Liver (tissue), 9 donors: Measurements from ENCODE around the gene MTSS2. TPM values are rescaled to one million over a fixed set of nuclear protein-coding genes. Genes with fewer than 3 reads are reported as not detected.

Experiments
- DNase-seq: peaks from one replicate; pipeline ENCODE4 v3.0.0-alpha.2; 2017; ENCODE audit warnings: low spot score
- H3K27ac ChIP-seq, 2 donors: one replicate each; pipeline ENCODE4 v1.7.0; 2013; ENCODE audit warnings: inconsistent platforms in 2 of 2, low read length in 2 of 2, control low read depth in 1 of 2, low read depth in 1 of 2, mild to moderate bottlenecking in 1 of 2
- H3K27me3 ChIP-seq, 4 donors: one replicate each; pipeline versions ENCODE4 v1.6.1 to v1.7.0; 2013; ENCODE audit warnings: low read length in 3 of 4, inconsistent platforms in 1 of 4, mild to moderate bottlenecking in 1 of 4, moderate library complexity in 1 of 4; ENCODE audit not compliant: control insufficient read depth in 4 of 4, insufficient read depth in 4 of 4
- H3K36me3 ChIP-seq, 4 donors: one replicate each; pipeline versions ENCODE4 v1.6.1 to v1.7.0; 2013; ENCODE audit warnings: low read length in 3 of 4, mild to moderate bottlenecking in 3 of 4, low read depth in 1 of 4, moderate library complexity in 1 of 4; ENCODE audit not compliant: control insufficient read depth in 4 of 4, insufficient read depth in 3 of 4
- H3K4me1 ChIP-seq, 4 donors: one replicate each; pipeline versions ENCODE4 v1.6.1 to v1.7.0; 2013; ENCODE audit warnings: low read length in 3 of 4, mild to moderate bottlenecking in 3 of 4, moderate library complexity in 1 of 4; ENCODE audit not compliant: control insufficient read depth in 4 of 4, insufficient read depth in 4 of 4
- H3K4me3 ChIP-seq, 3 donors: one replicate each; pipeline versions ENCODE4 v1.6.1 to v1.7.0; 2013; ENCODE audit warnings: low read length in 3 of 3, control low read depth in 1 of 3, low read depth in 1 of 3, mild to moderate bottlenecking in 1 of 3
- H3K9ac ChIP-seq, 2 donors: one replicate each; pipeline ENCODE4 v1.7.0; 2013; ENCODE audit warnings: low read length in 2 of 2, mild to moderate bottlenecking in 2 of 2, moderate library complexity in 2 of 2, control low read depth in 1 of 2, low read depth in 1 of 2
- H3K9me3 ChIP-seq, 4 donors: one replicate each; pipeline versions ENCODE4 v1.6.1 to v1.7.0; 2013; ENCODE audit warnings: low read length in 3 of 4; ENCODE audit not compliant: control insufficient read depth in 4 of 4
- ATF3 ChIP-seq: IDR thresholded peaks from 2 replicates; pipeline ENCODE4 v1.6.1; 2016; ENCODE audit warnings: antibody characterized with exemption
- FOXA1 ChIP-seq: IDR thresholded peaks from 2 replicates; pipeline ENCODE4 v1.6.1; 2016; ENCODE audit warnings: antibody characterized with exemption
- FOXA2 ChIP-seq: IDR thresholded peaks from 2 replicates; pipeline ENCODE4 v1.6.1; 2016; ENCODE audit warnings: antibody characterized with exemption
- GABPA ChIP-seq, 2 donors: IDR thresholded peaks in 1 of 2; conservative IDR thresholded peaks in 1 of 2; 2 replicates each; pipeline ENCODE4 v1.6.1; 2016; ENCODE audit warnings: antibody characterized with exemption in 2 of 2, mild to moderate bottlenecking in 1 of 2, moderate library complexity in 1 of 2
- JUND ChIP-seq, 2 donors: IDR thresholded peaks; 2 replicates each; pipeline ENCODE4 v1.6.1; 2016; ENCODE audit warnings: antibody characterized with exemption in 2 of 2
- NR2F2 ChIP-seq: IDR thresholded peaks from 2 replicates; pipeline ENCODE4 v1.6.1; 2016; ENCODE audit warnings: antibody characterized with exemption
- REST ChIP-seq: IDR thresholded peaks from 2 replicates; pipeline ENCODE4 v1.6.1; 2016; ENCODE audit warnings: antibody characterized with exemption, mild to moderate bottlenecking
- RXRA ChIP-seq, 2 donors: IDR thresholded peaks; 2 replicates each; pipeline ENCODE4 v1.6.1; 2017 to 2018; ENCODE audit warnings: antibody characterized with exemption in 2 of 2, mild to moderate bottlenecking in 1 of 2
- TAF1 ChIP-seq: conservative IDR thresholded peaks from 2 replicates; pipeline ENCODE4 v1.6.1; 2016; ENCODE audit warnings: antibody characterized with exemption, mild to moderate bottlenecking
- YY1 ChIP-seq: IDR thresholded peaks from 2 replicates; pipeline ENCODE4 v1.6.1; 2016; ENCODE audit warnings: antibody characterized with exemption, mild to moderate bottlenecking
- WGBS: extraction: QIAGEN DNeasy Blood & Tissue Kit; methylation state at CpG from one replicate; pipeline ENCODE4 v1.1.7; 2013; 5-methylcytosine and 5-hydroxymethylcytosine counted together
- polyA plus RNA-seq, 2 donors: library from polyadenylated mRNA; stranded (reverse) in 1 of 2; unstranded in 1 of 2; fragments of 200-250 nt in 1 of 2; fragments of >200 nt in 1 of 2; fragmentation: Nextera tagmentation in 1 of 2; extraction: Ambion mirVana in 1 of 2; gene quantifications; one replicate each; pipeline versions ENCODE4 v1.2.1 to v1.2.3, GENCODE V29; 2013 to 2015
- total RNA-seq, 2 donors: library from RNA; depleted of rRNA; stranded (reverse); fragments of >200 nt; gene quantifications; one replicate each; pipeline ENCODE4 v1.2.3, GENCODE V29; 2014
- TF ChIP-seq, protein P1 (sequence below): fragments of 150-350 bp; IDR thresholded peaks from 2 replicates; pipeline ENCODE4 v1.5.1; 2017; ENCODE audit warnings: improper control_type of control experiment, low read depth, low read length; ENCODE audit not compliant: missing input control
- TF ChIP-seq, protein P2 (sequence below): IDR thresholded peaks from 2 replicates; pipeline ENCODE4 v1.6.1; 2016; ENCODE audit warnings: antibody characterized with exemption
- TF ChIP-seq, protein P3 (sequence below): IDR thresholded peaks from 2 replicates; pipeline ENCODE4 v1.6.1; 2016; ENCODE audit warnings: antibody characterized with exemption
- donor health status: healthy.
- donor health status: healthy.
- donor health status: healthy.
- donor health status: healthy.
- donor health status: healthy.

Gene MTSS2
- total and polyA plus RNA-seq, 4 donors, result 3.8 to 95.7 (median 35.9) TPM

- Histone ChIP-seq H3K4me1 (peaks cover 29 to 51% (median 43%) of the 10 kb centered on the region in 4 donors), H3K27me3 (no peaks in the 10 kb centered on the region), H3K36me3 (no peaks in the 10 kb centered on the region), H3K9ac (no peak overlapping the region), H3K4me3 (no peak overlapping the region), H3K9me3 (no peaks in the 10 kb centered on the region), H3K27ac (no peak overlapping the region)
- DNase-seq, result no peak
- 94% methylated on average over 10 of the region's 10 CpGs for WGBS
- TF ChIP-seq RXRA (IDR thresholded peaks at IDR 0.05) (no peak), FOXA2 (no peak), ATF3 (no peak), YY1 (no peak), JUND (IDR thresholded peaks at IDR 0.05) (no peak), REST (no peak)
- TF ChIP-seq, protein P1, sequence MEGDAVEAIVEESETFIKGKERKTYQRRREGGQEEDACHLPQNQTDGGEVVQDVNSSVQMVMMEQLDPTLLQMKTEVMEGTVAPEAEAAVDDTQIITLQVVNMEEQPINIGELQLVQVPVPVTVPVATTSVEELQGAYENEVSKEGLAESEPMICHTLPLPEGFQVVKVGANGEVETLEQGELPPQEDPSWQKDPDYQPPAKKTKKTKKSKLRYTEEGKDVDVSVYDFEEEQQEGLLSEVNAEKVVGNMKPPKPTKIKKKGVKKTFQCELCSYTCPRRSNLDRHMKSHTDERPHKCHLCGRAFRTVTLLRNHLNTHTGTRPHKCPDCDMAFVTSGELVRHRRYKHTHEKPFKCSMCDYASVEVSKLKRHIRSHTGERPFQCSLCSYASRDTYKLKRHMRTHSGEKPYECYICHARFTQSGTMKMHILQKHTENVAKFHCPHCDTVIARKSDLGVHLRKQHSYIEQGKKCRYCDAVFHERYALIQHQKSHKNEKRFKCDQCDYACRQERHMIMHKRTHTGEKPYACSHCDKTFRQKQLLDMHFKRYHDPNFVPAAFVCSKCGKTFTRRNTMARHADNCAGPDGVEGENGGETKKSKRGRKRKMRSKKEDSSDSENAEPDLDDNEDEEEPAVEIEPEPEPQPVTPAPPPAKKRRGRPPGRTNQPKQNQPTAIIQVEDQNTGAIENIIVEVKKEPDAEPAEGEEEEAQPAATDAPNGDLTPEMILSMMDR, result no peak
These were observed 28.0 kb upstream of the MTSS2 start for GRCh38 chr16:70713824-70714223.

DNA sequence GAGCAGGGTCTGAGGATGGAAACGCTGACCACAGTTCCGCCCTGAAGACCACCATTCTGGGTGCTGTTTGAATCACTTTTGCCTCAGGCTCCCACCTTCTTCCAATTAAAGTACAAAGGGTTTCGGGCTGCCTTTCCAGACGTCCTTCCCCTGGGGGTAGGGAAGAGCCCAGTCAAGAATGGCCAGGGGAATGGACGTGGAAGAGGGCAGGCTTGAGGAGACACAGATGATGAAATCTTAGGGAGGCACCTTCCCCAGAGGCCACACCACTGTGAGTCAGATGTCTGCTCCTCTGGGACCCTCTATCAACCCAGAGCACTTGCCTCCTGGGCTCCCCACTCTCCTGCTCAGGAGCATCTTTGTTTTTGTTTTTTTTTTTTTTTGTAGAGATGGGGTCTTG lies 27.5 kb upstream of the MTSS2 start:
- no peaks in the 10 kb centered on the region for H3K36me3 ChIP-seq
- no peak for TF ChIP-seq REST
- TF ChIP-seq, protein P2, sequence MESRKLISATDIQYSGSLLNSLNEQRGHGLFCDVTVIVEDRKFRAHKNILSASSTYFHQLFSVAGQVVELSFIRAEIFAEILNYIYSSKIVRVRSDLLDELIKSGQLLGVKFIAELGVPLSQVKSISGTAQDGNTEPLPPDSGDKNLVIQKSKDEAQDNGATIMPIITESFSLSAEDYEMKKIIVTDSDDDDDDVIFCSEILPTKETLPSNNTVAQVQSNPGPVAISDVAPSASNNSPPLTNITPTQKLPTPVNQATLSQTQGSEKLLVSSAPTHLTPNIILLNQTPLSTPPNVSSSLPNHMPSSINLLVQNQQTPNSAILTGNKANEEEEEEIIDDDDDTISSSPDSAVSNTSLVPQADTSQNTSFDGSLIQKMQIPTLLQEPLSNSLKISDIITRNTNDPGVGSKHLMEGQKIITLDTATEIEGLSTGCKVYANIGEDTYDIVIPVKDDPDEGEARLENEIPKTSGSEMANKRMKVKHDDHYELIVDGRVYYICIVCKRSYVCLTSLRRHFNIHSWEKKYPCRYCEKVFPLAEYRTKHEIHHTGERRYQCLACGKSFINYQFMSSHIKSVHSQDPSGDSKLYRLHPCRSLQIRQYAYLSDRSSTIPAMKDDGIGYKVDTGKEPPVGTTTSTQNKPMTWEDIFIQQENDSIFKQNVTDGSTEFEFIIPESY, result no peak
- TF ChIP-seq, protein P3, sequence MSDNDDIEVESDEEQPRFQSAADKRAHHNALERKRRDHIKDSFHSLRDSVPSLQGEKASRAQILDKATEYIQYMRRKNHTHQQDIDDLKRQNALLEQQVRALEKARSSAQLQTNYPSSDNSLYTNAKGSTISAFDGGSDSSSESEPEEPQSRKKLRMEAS, result no peak
- no peak for TF ChIP-seq FOXA1
- no peak for TF ChIP-seq NR2F2
- no peak for TF ChIP-seq TAF1
- no peak for TF ChIP-seq GABPA (IDR thresholded peaks at IDR 0.05 in 1 of 2, conservative IDR thresholded peaks at IDR 0.05 in 1 of 2)
- no peak for DNase-seq
- WGBS, result 84% methylated on average over 5 of the region's 5 CpGs
- no peak overlapping the region for H3K27ac ChIP-seq
- no peaks in the 10 kb centered on the region for H3K9me3 ChIP-seq
- no peak overlapping the region for H3K4me3 ChIP-seq
- peaks cover 29 to 53% (median 43%) of the 10 kb centered on the region in 4 donors for H3K4me1 ChIP-seq
- H3K27me3 ChIP-seq, result no peaks in the 10 kb centered on the region
- H3K9ac ChIP-seq, result no peak overlapping the region
